A673 (cell line): ENCODE data around the gene PRKG1. TPM values are rescaled to one million over a fixed set of nuclear protein-coding genes. Genes with fewer than 3 reads are reported as not detected.

ENCODE experiments used
- BruUV-seq: library from RNA; stranded (reverse); fragments of 400-500 nt; replicated peaks from 2 replicates; lab custom pipeline; 2021; lab: Mats Ljungman, UMichigan
- CTCF ChIA-PET: fragments of 300-600 bp; sonication (Branson Sonifier 250); formaldehyde crosslinking; loops from one replicate; lab custom pipeline; 2022; ENCODE audit warnings: antibody characterized with exemption; lab: Charles Lee
- POLR2A ChIA-PET: fragments of 300-600 bp; sonication (Branson Sonifier 250); formaldehyde crosslinking; loops from one replicate; lab custom pipeline; 2022; ENCODE audit warnings: antibody characterized with exemption; ENCODE audit not compliant: low non-redundant PET; lab: Charles Lee
- DNase-seq: peaks from one replicate; pipeline ENCODE4 v3.0.0-alpha.2; 2015; ENCODE audit warnings: low spot score
- H3K27ac ChIP-seq: fragments of 200-600 bp; sonication (generic); 2 replicates; pipeline ENCODE4 v1.5.1; 2016; ENCODE audit warnings: mixed run types, low read depth, mild to moderate bottlenecking, mixed read lengths, antibody characterized with exemption, low read length; ENCODE audit not compliant: poor library complexity, severe bottlenecking
- H3K27me3 ChIP-seq: fragments of 200-600 bp; sonication (generic); replicated peaks from 2 replicates; pipeline ENCODE4 v1.6.1; 2017; ENCODE audit warnings: mixed run types, low read depth, mild to moderate bottlenecking, mixed read lengths, antibody characterized with exemption, low read length; ENCODE audit not compliant: insufficient read depth, poor library complexity
- H3K36me3 ChIP-seq: fragments of 200-600 bp; sonication (generic); 2 replicates; pipeline ENCODE4 v1.6.1; 2016; ENCODE audit warnings: mixed run types, mild to moderate bottlenecking, mixed read lengths, antibody characterized with exemption, low read length; ENCODE audit not compliant: insufficient read depth, poor library complexity, severe bottlenecking
- H3K4me1 ChIP-seq: fragments of 200-600 bp; sonication (generic); 2 replicates; pipeline ENCODE4 v1.6.1; 2017; ENCODE audit warnings: mixed run types, mild to moderate bottlenecking, mixed read lengths, antibody characterized with exemption, low read length; ENCODE audit not compliant: insufficient read depth, poor library complexity, severe bottlenecking
- H3K4me3 ChIP-seq: fragments of 200-600 bp; sonication (generic); 2 replicates; pipeline ENCODE4 v1.5.1; 2016; ENCODE audit warnings: low read depth, mixed run types, mild to moderate bottlenecking, mixed read lengths, low read length; ENCODE audit not compliant: poor library complexity, severe bottlenecking
- H3K9me3 ChIP-seq: fragments of 200-600 bp; sonication (generic); 2 replicates; pipeline ENCODE4 v1.6.1; 2016; ENCODE audit warnings: mixed run types, low read depth, mild to moderate bottlenecking, mixed read lengths, antibody characterized with exemption, low read length; ENCODE audit not compliant: poor library complexity, severe bottlenecking
- CTCF ChIP-seq: fragments of 300-800, 200-600 bp; sonication (generic); conservative IDR thresholded peaks from 2 replicates; pipeline ENCODE4 v1.5.1; 2017; ENCODE audit warnings: low read depth, mild to moderate bottlenecking, antibody characterized with exemption, low read length, moderate library complexity, mixed read lengths
- EZH2 ChIP-seq: fragments of 200-600 bp; sonication (generic); IDR thresholded peaks from 2 replicates; pipeline ENCODE4 v1.6.1; 2017; ENCODE audit warnings: borderline replicate concordance, low read depth, mild to moderate bottlenecking, mixed read lengths, antibody characterized with exemption, low read length; ENCODE audit not compliant: poor library complexity, severe bottlenecking
- intact Hi-C: fragments of 100-400 bp; cut with micrococcal nuclease; formaldehyde crosslinking; loops from one replicate; pipeline ENCODE4 v1.10.0; 2022; ENCODE audit not compliant: unreplicated experiment
- total RNA-seq: library from RNA; stranded (reverse); gene quantifications from 2 replicates; pipeline ENCODE4 v1.2.3, GENCODE V29; 2021

The PRKG1 gene
- total RNA-seq, 1 experiment from 2014 or later: 0.58 TPM

GRCh38 chr10:51214207-51215196 lies 140.2 kb downstream of the PRKG1 start:
- ChIA-PET CTCF (no interaction called here), POLR2A (no interaction called here)
- DNase-seq: no peak
- no peaks in the 10 kb centered on the region for H3K36me3 ChIP-seq
- no peak overlapping the region for H3K27ac ChIP-seq
- intact Hi-C loops: loop anchor here (5.0 kb wide), 1 partner anchor 48 kb away; no protein-coding TSS in a partner anchor
- no peak overlapping the region for H3K4me3 ChIP-seq
- BruUV-seq: no TSS peak
- no peaks in the 10 kb centered on the region for H3K9me3 ChIP-seq
- H3K27me3 ChIP-seq: no peaks in the 10 kb centered on the region
- TF ChIP-seq EZH2 (no peak), CTCF (no peak)
- H3K4me1 ChIP-seq: no peaks in the 10 kb centered on the region

- H3K9me3 ChIP-seq: no peaks in the 10 kb centered on the region
- no peaks in the 10 kb centered on the region for H3K36me3 ChIP-seq
- ChIA-PET CTCF (no interaction called here), POLR2A (no interaction called here)
- H3K4me3 ChIP-seq: no peak overlapping the region
- DNase-seq: no peak
- no peaks in the 10 kb centered on the region for H3K27me3 ChIP-seq
- TF ChIP-seq CTCF (no peak), EZH2 (no peak)
- no TSS peak for BruUV-seq
- H3K4me1 ChIP-seq: no peaks in the 10 kb centered on the region
- intact Hi-C loops: no loop called here
- H3K27ac ChIP-seq: no peak overlapping the region
Observed at GRCh38 chr10:51215951-51216834, 141.9 kb downstream of the PRKG1 start.

- DNase-seq: no peak
- ChIA-PET POLR2A (no interaction called here), CTCF (no interaction called here)
- intact Hi-C loops: no loop called here
- Histone ChIP-seq H3K4me3 (no peak overlapping the region), H3K27ac (no peak overlapping the region), H3K36me3 (no peaks in the 10 kb centered on the region), H3K4me1 (no peaks in the 10 kb centered on the region), H3K9me3 (no peaks in the 10 kb centered on the region), H3K27me3 (no peaks in the 10 kb centered on the region)
- no peak for TF ChIP-seq EZH2
- TF ChIP-seq CTCF: no peak
- no TSS peak for BruUV-seq
Observed at GRCh38 chr10:51217505-51217904, 143.2 kb downstream of the PRKG1 start.
